Adrenal gland (tissue), 12 donors: ENCODE data around the gene SIVA1. TPM values are rescaled to one million over a fixed set of nuclear protein-coding genes. Genes with fewer than 3 reads are reported as not detected.

Experiments
- DNase-seq, 7 donors: peaks; one replicate each; pipeline ENCODE4 v3.0.0-alpha.2; 2019 to 2020
- H3K27ac ChIP-seq, 5 donors: fragments of 200-600 bp; sonication (generic) in 4 of 5; 1 replicate in 3 of 5; 2 replicates in 2 of 5; pipeline versions ENCODE4 v1.5.1 to v1.8.0; 2016 to 2020; ENCODE audit warnings: mild to moderate bottlenecking in 1 of 5
- H3K27me3 ChIP-seq: fragments of 200-600 bp; 2 replicates; pipeline ENCODE4 v1.8.0; 2021
- H3K36me3 ChIP-seq, 2 donors: fragments of 200-600 bp; replicated peaks in 1 of 2; 1 replicate in 1 of 2; 2 replicates in 1 of 2; pipeline versions ENCODE4 v1.5.1 to v1.8.0; 2018 to 2022
- H3K4me1 ChIP-seq, 2 donors: fragments of 200-600 bp; replicated peaks in 1 of 2; 1 replicate in 1 of 2; 2 replicates in 1 of 2; pipeline versions ENCODE4 v1.5.1 to v1.8.0; 2018 to 2021
- H3K4me3 ChIP-seq, 4 donors: fragments of 200-600 bp; sonication (generic) in 3 of 4; one replicate each; pipeline ENCODE4 v1.5.1; 2016 to 2018
- H3K9me3 ChIP-seq, 3 donors: fragments of 200-600 bp; sonication (generic) in 1 of 3; replicated peaks in 1 of 3; 1 replicate in 2 of 3; 2 replicates in 1 of 3; pipeline versions ENCODE4 v1.5.1 to v1.8.0; 2016 to 2021
- POLR2A ChIP-seq, 2 donors: fragments of 450-650 bp; IDR thresholded peaks; one replicate each; pipeline ENCODE4 v1.6.1; 2017; ENCODE audit warnings: antibody characterized with exemption in 2 of 2, mild to moderate bottlenecking in 2 of 2, moderate library complexity in 1 of 2
- WGBS, 4 donors: extraction: QIAGEN DNeasy Blood & Tissue Kit in 2 of 4; methylation state at CpG; one replicate each; pipeline versions ENCODE4 v1.1.5 to v1.1.7; 2013 to 2017; 5-methylcytosine and 5-hydroxymethylcytosine counted together
- intact Hi-C, 2 donors: fragments of 100-400 bp; cut with DNase I; formaldehyde crosslinking; loops; one replicate each; pipeline versions ENCODE4 v1.14.1 to v1.15.0; 2022 to 2023
- polyA plus RNA-seq, 3 donors: library from polyadenylated mRNA; stranded (reverse); fragments of 200-250 nt in 2 of 3; fragments of 350-450 nt in 1 of 3; fragmentation: Illumina TruSeq in 1 of 3; extraction: RNeasy Lipid Tissue Mini Kit (QIAGEN cat#74804) in 1 of 3; gene quantifications; one replicate each; pipeline ENCODE4 v1.2.3, GENCODE V29; 2013 to 2014
- total RNA-seq, 9 donors: library from RNA; depleted of rRNA in 4 of 9; stranded (reverse); fragments of >200 nt in 4 of 9; fragments of 120-200 nt in 1 of 9; fragmentation: NEBNext Ultra II Directional in 1 of 9; extraction: Animal tissue kit (Norgen Biotek cat#: 25700) in 1 of 9; gene quantifications; one replicate each; pipeline versions ENCODE4 v1.1.0 to v1.2.4, GENCODE V29; 2013 to 2023
- TF ChIP-seq, protein P1 (sequence below), 6 experiments: fragments of 450-650 bp in 4 of 6; fragments of 200-600 bp in 2 of 6; sonication (generic) in 1 of 6; IDR thresholded peaks; 1 replicate in 5 of 6; 2 replicates in 1 of 6; pipeline versions ENCODE4 v1.5.1 to v1.8.0; 2016 to 2021; ENCODE audit warnings: antibody characterized with exemption in 6 of 6, mild to moderate bottlenecking in 2 of 6, moderate library complexity in 1 of 6
- donor health status: healthy with polysubstance abuse.
- donor health status: Bipolar disorder and iron deficiency.
- donor health status: DM: yes; HTN: yes; CAD: no.
- donor health status: DM: no; HTN: no; CAD: no.
- donor health status: DM: no; HTN: no; CAD: no.
- donor health status: DM: yes; HTN: yes; CAD: no.

SIVA1 gene
- total and polyA plus RNA-seq, 12 donors = 2.0 to 294 (median 83.2) TPM

DNA sequence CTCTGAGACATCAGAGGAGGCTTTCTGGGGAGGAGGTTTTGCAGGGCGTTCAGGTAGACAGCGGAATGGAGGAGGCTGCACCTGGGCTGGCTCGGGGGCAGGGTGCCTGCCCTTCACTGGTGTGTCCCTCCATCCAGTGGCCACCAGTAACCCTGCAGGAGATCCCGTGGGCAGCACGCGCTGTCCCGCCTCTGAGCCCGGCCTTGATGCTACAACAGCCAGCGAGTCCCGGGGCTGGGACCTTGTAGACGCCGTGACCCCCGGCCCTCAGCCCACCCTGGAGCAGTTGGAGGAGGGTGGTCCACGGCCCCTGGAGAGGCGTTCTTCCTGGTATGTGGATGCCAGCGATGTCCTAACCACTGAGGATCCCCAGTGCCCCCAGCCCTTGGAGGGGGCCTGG lies 38.9 kb upstream of the SIVA1 start:
- peaks cover 0 to 73% of the 10 kb centered on the region in 2 donors for H3K36me3 ChIP-seq
- H3K27ac ChIP-seq = no peak overlapping the region
- H3K4me3 ChIP-seq = no peak overlapping the region
- intact Hi-C loops = no loop called here
- 92 to 96% (median 95%) methylated on average over 5 to 16 of the region's 16 CpGs for WGBS, 4 donors
- H3K9me3 ChIP-seq = no peaks in the 10 kb centered on the region
- no peak for DNase-seq
- TF ChIP-seq, protein P1, sequence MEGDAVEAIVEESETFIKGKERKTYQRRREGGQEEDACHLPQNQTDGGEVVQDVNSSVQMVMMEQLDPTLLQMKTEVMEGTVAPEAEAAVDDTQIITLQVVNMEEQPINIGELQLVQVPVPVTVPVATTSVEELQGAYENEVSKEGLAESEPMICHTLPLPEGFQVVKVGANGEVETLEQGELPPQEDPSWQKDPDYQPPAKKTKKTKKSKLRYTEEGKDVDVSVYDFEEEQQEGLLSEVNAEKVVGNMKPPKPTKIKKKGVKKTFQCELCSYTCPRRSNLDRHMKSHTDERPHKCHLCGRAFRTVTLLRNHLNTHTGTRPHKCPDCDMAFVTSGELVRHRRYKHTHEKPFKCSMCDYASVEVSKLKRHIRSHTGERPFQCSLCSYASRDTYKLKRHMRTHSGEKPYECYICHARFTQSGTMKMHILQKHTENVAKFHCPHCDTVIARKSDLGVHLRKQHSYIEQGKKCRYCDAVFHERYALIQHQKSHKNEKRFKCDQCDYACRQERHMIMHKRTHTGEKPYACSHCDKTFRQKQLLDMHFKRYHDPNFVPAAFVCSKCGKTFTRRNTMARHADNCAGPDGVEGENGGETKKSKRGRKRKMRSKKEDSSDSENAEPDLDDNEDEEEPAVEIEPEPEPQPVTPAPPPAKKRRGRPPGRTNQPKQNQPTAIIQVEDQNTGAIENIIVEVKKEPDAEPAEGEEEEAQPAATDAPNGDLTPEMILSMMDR (IDR thresholded peaks at IDR 0.05) = no peak
- TF ChIP-seq POLR2A (IDR thresholded peaks at IDR 0.05) = no peak
- H3K27me3 ChIP-seq = no peaks in the 10 kb centered on the region
- no peaks in the 10 kb centered on the region for H3K4me1 ChIP-seq

- no peaks in the 10 kb centered on the region for H3K4me1 ChIP-seq
- intact Hi-C loops = no loop called here
- no peak for DNase-seq
- no peak for TF ChIP-seq POLR2A (IDR thresholded peaks at IDR 0.05)
- TF ChIP-seq, protein P1 (IDR thresholded peaks at IDR 0.05) = no peak
- no peak overlapping the region for H3K27ac ChIP-seq
- H3K36me3 ChIP-seq = peaks cover 0 to 76% of the 10 kb centered on the region in 2 donors
- 96 to 97% (median 96%) methylated on average over 10 to 31 of the region's 31 CpGs for whole genome bisulfite sequencing, 4 donors
- H3K4me3 ChIP-seq = no peak overlapping the region
- no peaks in the 10 kb centered on the region for H3K27me3 ChIP-seq
- H3K9me3 ChIP-seq = no peaks in the 10 kb centered on the region
Observed at GRCh38 chr14:104714681-104715080, 38.3 kb upstream of the SIVA1 start.

GRCh38 chr14:104715416-104715815 lies 37.5 kb upstream of the SIVA1 start:
- Histone ChIP-seq H3K27me3 (no peaks in the 10 kb centered on the region), H3K4me1 (no peaks in the 10 kb centered on the region), H3K4me3 (no peak overlapping the region), H3K36me3 (peaks cover 0 to 69% of the 10 kb centered on the region in 2 donors), H3K9me3 (no peaks in the 10 kb centered on the region), H3K27ac (no peak overlapping the region)
- TF ChIP-seq, protein P1 (IDR thresholded peaks at IDR 0.05) = no peak
- no peak for TF ChIP-seq POLR2A (IDR thresholded peaks at IDR 0.05)
- no peak for DNase-seq
- 90 to 100% (median 91%) methylated on average over 3 to 18 of the region's 18 CpGs for WGBS, 4 donors
- intact Hi-C loops = no loop called here

GRCh38 chr14:104715871-104716270 lies 37.1 kb upstream of the SIVA1 start:
- DNase-seq = no peak
- peaks cover 0 to 64% of the 10 kb centered on the region in 2 donors for H3K36me3 ChIP-seq
- WGBS, 4 donors = 91 to 100% (median 95%) methylated on average over 1 to 12 of the region's 12 CpGs

More at GRCh38 chr14:104715871-104716270, 37.1 kb upstream of the SIVA1 start:
- H3K27me3 ChIP-seq = no peaks in the 10 kb centered on the region
- intact Hi-C loops = no loop called here
- no peaks in the 10 kb centered on the region for H3K9me3 ChIP-seq
- TF ChIP-seq, protein P1 (IDR thresholded peaks at IDR 0.05) = no peak
- no peak for TF ChIP-seq POLR2A (IDR thresholded peaks at IDR 0.05)
- no peak overlapping the region for H3K27ac ChIP-seq
- H3K4me1 ChIP-seq = no peaks in the 10 kb centered on the region
- no peak overlapping the region for H3K4me3 ChIP-seq
